GM18505 (cell line): ENCODE data around the gene DIP2A.

Experiments
- ATAC-seq: cut with Tn5 transposase; IDR thresholded peaks from one replicate; pipeline ENCODE4 v1.9.1; 2021; ENCODE audit not compliant: unreplicated experiment
- POLR2A ChIP-seq: IDR thresholded peaks from 4 replicates; pipeline ENCODE4 v1.6.1; 2011; ENCODE audit warnings: borderline replicate concordance; ENCODE audit not compliant: insufficient read depth, insufficient read length; ENCODE audit errors: extremely low read depth

The DIP2A gene

DNA sequence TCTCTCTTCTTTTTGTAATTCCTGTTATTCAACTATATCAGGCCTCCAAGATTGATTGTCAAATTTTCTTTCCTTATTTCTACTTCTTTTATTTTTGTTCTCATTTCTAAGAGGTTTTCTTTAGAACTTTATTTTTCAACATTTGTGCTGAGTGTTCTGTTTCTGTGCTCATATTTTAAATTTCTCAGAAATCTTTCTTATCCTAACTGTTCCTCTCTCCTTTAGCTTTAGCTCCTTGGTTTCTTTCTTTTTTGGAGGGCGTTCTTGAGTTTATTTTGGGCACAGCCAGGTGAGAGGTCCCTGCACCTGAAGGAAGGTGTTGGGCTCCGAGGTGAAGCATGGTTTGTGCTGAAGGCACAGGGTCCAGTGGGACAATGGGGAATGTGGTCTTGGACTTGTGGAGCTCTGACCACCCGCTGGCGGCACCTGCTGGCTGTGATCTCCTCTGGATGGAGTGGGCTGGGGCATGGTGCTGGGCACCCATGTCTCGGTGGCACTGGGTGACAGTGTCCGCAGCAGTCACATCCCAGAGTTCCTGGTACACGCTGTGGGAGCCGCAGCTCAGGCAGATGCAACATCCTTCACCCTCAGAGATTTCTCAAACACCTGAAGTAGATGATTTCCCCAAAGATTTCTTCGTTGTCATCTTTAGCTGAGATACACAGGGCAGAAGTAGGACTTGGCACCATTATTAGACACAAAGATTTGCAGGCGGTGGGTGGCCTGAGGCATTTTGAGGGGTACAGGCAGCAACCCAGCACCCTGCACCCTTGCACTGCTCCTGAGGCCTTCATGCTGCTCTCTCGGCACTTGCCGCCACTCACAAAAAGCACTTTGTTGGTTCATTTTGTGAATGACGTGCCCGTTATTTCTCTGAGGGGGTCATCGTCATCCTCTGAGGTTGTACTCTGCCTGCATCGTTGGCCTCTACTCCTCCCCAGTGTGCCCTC lies 38.2 kb upstream of the DIP2A start:
- no peak for TF ChIP-seq POLR2A

DNA sequence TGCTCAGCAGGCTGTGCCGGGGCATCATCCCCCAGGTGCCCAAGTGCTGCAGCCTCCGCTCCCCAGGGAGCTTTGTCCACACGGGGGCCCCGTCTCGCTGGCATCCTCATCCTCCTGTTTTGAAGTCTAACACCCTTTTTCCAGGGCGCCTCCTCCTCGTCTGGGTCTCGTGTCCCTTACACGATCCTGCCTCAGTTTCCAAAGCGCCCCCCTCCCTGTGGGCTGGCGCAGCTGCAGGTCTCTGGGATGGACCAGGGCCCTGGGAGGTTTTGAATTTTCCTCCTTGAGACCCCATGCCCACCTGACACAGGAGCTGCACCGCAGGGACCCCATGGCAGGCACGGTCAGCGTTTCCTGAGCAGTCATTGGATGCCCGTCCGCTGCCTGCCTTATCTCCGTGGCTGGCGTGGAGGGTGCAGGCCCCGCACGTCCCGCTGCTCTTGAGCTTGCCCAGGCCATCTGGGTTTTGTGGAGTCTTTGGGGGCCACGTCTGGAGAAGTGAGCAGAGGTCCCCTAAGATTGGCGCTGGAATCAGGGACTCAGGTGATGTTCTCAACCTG lies 37.4 kb upstream of the DIP2A start:
- ATAC-seq: no peak
- no peak for TF ChIP-seq POLR2A

More for the DNA sequence above, 38.2 kb upstream of the DIP2A start:
- ATAC-seq: no peak

DNA sequence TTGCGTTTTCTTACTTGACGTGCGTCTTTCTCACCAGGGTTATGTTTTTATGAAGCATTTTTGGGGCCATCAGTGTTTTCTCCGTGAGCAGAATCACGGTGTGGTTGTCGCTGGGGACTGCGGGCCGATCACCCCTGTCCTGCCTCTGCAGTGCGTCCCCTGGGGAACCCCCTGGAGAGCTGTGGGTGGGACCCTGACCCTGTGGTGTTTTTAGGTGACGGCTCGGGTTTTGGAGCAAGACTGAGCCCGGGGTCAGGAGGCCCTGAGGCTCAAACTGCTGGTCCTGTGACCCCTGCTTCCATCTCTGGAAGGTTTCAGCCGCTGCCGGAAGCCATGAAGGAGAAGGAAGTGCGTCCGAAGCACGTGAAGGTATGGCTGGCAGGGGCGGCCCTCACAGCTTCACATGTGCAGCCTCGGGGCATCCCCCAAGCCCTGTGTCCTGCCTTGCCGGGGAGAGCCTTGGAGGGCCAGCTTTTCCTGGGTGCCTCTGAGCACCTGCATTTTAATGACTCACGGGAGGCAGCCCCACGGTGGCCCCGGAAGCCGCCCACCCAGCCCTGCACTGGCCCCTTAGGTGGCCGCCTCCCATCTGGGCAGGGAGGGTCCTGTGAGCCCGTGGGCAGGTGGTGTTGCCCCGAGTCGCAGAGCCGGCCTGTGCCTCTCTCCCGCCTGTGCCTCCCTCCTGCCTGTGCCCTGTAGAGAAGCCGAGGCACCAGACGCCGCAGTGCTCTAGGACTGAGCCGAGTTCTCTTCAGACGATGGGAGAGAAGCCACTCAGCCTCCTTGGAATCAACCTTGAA lies 36.7 kb upstream of the DIP2A start:
- TF ChIP-seq POLR2A: no peak
- ATAC-seq: no peak

DNA sequence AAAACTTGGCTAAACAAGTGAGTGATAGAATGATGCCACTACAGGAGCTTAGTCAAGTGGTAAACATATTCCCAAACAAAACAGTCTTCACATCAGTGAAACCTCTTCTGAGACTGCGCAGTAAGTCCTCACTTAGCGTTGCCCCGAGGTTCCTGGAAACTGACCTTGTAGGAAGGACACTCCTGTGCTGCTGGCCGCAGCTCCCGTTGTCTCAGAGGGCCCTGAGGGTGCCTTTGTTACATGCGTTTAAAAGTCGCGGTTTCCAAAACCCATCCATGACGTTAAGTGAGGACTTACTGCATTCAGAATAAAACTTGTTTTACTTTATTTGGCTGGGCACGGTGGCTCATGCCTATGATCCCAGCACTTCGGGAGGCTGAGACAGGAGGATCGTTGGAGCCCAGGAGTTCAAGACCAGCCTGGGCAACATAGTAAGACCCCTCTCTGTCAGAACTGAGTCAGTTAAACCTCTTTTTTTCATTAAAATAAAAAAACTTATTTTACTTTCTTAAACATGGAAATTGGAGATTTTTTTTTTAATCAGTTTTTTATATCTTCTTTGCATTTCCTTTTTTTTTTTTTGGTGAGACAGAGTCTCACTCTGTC lies 36.0 kb upstream of the DIP2A start:
- ATAC-seq: no peak
- TF ChIP-seq POLR2A: no peak

DNA sequence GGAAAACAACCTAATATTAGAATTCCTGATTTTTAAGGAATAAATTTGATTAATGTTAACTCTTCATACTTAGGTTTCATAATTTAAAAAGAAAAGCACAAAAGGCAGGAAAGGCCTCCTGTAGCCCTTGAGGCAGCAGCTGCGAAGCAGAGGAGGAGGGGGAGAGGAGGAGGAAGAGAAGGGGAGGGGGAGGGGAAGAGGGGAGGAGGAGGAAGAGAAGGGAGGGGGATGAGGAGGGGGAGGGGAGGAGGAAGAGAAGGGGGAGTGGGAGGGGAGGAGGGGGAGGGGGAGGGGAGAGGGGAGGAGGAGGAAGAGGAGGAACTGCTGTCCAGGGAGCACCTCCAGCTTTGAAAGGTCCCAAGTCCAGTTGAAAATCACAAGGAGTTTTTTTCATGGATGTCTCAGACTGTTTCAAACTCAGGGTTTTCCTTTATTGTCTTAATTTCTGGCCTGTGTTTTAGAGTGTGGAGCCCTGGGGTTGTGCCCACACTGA lies 35.1 kb upstream of the DIP2A start:
- no peak for TF ChIP-seq POLR2A

DNA sequence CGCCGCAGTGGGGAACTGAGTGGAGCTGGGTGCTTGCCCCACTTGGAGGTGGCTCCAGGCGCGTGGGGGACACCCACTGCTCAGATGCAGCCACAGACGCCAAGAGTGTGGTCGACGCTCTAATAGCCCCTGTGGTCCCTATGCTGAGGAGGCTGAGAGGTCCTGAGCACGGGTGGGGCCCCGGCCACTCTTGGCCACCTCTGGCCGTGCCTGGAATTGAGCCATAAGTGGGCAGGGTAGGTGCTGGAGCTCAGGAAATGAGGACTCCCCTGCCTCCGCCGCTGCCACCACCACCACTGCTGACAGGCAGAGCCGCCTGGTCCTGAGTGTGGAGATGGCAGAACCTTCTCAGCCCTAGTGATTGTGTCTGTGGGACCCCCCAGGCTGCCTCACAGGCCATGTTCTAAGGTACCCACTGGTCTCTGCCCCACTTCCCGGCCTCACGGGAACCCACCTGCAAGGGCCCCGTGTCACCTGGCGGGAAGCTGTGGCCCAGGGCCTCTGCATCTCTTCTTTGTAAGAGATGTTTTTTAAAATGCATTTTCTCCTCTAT lies 34.6 kb upstream of the DIP2A start:
- ATAC-seq: no peak
- no peak for TF ChIP-seq POLR2A

More for the DNA sequence above, 35.1 kb upstream of the DIP2A start:
- ATAC-seq: no peak

- no peak for TF ChIP-seq POLR2A
- ATAC-seq: no peak
Measured at GRCh38 chr21:46424621-46425020, 34.1 kb upstream of the DIP2A start.

GRCh38 chr21:46425041-46425440 lies 33.6 kb upstream of the DIP2A start:
- TF ChIP-seq POLR2A: no peak
- no peak for ATAC-seq

GRCh38 chr21:46425571-46425970 lies 33.1 kb upstream of the DIP2A start:
- no peak for ATAC-seq

DNA sequence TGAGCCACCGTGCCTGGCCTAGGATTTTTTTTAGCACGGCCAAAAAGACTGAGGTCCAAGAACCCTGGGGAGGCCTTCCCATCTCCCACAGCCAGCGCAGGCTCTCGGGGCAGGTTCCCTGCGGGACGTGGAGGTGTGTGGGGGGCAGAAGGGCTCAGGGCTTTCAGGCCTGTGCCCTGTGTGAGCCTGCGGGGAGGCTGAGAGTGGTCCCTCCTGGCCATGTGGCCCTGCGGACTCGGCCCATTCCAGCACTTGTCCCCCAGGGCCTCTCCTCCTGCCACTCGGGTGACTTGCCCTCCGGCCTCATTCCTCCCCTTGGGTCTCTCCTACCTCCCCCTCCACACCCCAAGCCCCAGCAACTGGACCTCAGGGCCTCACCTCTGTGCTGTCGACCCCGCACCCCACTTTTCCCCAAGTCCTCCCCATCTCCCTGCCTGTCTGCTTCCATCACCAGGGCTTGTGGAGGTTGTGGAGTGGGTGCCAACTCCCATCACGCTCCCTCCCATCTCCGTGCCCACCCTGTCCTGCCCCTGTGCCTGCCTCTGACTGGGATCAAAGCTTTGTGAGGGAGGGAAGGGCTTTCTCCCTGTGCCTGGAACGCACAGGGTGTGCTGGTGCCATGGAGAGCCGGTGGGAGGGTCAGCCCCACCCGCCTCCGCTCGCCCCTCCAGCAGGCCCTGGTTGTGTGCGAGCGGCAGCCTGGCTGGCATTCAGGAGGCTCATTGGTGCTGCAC lies 32.2 kb upstream of the DIP2A start:
- no peak for TF ChIP-seq POLR2A

More at GRCh38 chr21:46425571-46425970, 33.1 kb upstream of the DIP2A start:
- TF ChIP-seq POLR2A: no peak

GRCh38 chr21:46427516-46427915 lies 31.2 kb upstream of the DIP2A start:
- ATAC-seq: no peak
- no peak for TF ChIP-seq POLR2A

More for the DNA sequence above, 32.2 kb upstream of the DIP2A start:
- no peak for ATAC-seq

GRCh38 chr21:46428286-46428685 lies 30.4 kb upstream of the DIP2A start:
- TF ChIP-seq POLR2A: no peak
- ATAC-seq: no peak

GRCh38 chr21:46428987-46429710 lies 29.5 kb upstream of the DIP2A start:
- no peak for ATAC-seq
- TF ChIP-seq POLR2A: no peak
